Lower lobe of right lung (tissue), 2 donors: ENCODE measurements around the gene CCDC39. TPM values are rescaled to one million over a fixed set of nuclear protein-coding genes. Genes with fewer than 3 reads are reported as not detected.

ENCODE experiments used
- ATAC-seq, 2 donors: fragments of 200-7000 bp; cut with Tn5 transposase; one replicate each; pipeline ENCODE4 v1.9.1; 2020 to 2022; ENCODE audit warnings: mild to moderate bottlenecking in 2 of 2, moderate library complexity in 2 of 2
- DNase-seq: peaks from one replicate; pipeline ENCODE4 v3.0.0-alpha.2; 2020
- H3K27ac ChIP-seq: fragments of 200-600 bp; one replicate; pipeline ENCODE4 v1.8.0; 2022
- H3K27me3 ChIP-seq: fragments of 200-600 bp; one replicate; pipeline ENCODE4 v1.8.0; 2022; ENCODE audit warnings: low read depth
- H3K36me3 ChIP-seq: fragments of 200-600 bp; one replicate; pipeline ENCODE4 v1.8.0; 2022; ENCODE audit warnings: mild to moderate bottlenecking
- H3K4me1 ChIP-seq: fragments of 200-600 bp; one replicate; pipeline ENCODE4 v1.8.0; 2022
- H3K4me3 ChIP-seq: fragments of 200-600 bp; one replicate; pipeline ENCODE4 v1.8.0; 2022; ENCODE audit warnings: mild to moderate bottlenecking
- H3K9me3 ChIP-seq: fragments of 200-600 bp; one replicate; pipeline ENCODE4 v1.8.0; 2022
- intact Hi-C: fragments of 100-400 bp; cut with DNase I; formaldehyde crosslinking; loops from one replicate; pipeline ENCODE4 v1.11.0; 2022
- total RNA-seq: library from RNA; stranded (reverse); fragmentation: NEBNext Ultra II Directional; extraction: Animal tissue kit (Norgen Biotek cat#: 25700); gene quantifications from one replicate; pipeline ENCODE4 v1.2.1, GENCODE V29; 2021
- TF ChIP-seq, protein P1 (sequence below): fragments of 200-600 bp; IDR thresholded peaks from one replicate; pipeline ENCODE4 v1.8.0; 2022; ENCODE audit warnings: antibody characterized with exemption, mild to moderate bottlenecking
- donor health status: DM: no; HTN: yes; CAD: no; lungs with severe emphysema.

Gene CCDC39
- total RNA-seq, 1 donor from 2014 or later, result 2.2 TPM

DNA sequence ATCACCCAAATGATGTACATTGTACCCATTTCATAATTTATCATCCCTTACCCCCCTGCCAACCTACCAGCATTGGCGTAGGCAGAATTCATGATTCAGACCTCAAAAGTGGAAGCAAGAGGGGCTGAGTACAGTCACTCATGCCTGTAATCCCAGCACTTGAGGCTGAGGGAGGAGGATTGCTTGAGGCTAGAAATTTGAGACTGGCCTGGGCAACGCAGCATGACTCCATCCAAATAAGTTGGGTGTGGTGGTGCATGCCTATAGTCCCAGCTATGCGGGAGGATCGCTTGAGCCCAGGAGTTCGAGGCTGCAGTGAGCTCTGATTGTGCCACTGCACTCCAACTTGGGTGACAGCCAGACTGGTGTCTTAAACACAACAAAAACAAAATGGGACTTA is 66.9 kb downstream of the CCDC39 start:
- DNase-seq, result no peak
- intact Hi-C loops, result no loop called here
- Histone ChIP-seq H3K27ac (no peak overlapping the region), H3K36me3 (peaks cover 65% of the 10 kb centered on the region), H3K4me1 (no peaks in the 10 kb centered on the region), H3K9me3 (no peaks in the 10 kb centered on the region), H3K27me3 (no peaks in the 10 kb centered on the region), H3K4me3 (no peak overlapping the region)
- no peak for ATAC-seq
- TF ChIP-seq, protein P1, sequence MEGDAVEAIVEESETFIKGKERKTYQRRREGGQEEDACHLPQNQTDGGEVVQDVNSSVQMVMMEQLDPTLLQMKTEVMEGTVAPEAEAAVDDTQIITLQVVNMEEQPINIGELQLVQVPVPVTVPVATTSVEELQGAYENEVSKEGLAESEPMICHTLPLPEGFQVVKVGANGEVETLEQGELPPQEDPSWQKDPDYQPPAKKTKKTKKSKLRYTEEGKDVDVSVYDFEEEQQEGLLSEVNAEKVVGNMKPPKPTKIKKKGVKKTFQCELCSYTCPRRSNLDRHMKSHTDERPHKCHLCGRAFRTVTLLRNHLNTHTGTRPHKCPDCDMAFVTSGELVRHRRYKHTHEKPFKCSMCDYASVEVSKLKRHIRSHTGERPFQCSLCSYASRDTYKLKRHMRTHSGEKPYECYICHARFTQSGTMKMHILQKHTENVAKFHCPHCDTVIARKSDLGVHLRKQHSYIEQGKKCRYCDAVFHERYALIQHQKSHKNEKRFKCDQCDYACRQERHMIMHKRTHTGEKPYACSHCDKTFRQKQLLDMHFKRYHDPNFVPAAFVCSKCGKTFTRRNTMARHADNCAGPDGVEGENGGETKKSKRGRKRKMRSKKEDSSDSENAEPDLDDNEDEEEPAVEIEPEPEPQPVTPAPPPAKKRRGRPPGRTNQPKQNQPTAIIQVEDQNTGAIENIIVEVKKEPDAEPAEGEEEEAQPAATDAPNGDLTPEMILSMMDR, result no peak

DNA sequence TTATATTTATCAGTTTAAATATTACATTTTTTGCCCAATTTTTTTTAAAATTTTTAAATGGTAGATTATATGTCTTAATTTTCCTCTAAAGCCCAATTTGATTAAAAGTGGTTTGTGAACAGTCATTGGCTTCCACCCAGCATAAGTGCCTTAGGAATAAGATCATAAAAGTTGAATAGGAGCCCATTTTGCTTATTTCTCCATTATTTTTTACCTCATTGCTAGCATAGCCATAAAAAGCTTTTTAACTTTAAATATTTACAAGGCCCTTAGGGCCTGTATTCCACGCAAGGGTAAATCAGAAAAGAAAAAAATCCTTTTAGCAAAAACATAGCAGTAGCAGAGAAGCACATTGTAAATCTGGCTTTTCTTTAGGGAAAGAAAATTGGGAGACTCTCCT is 68.3 kb downstream of the CCDC39 start:
- H3K27ac ChIP-seq, result no peak overlapping the region
- H3K4me1 ChIP-seq, result no peaks in the 10 kb centered on the region
- no peaks in the 10 kb centered on the region for H3K27me3 ChIP-seq
- TF ChIP-seq, protein P1, result no peak
- DNase-seq (no peak), ATAC-seq (no peak)
- peaks cover 79% of the 10 kb centered on the region for H3K36me3 ChIP-seq
- H3K9me3 ChIP-seq, result no peaks in the 10 kb centered on the region
- no peak overlapping the region for H3K4me3 ChIP-seq
- intact Hi-C loops, result no loop called here

DNA sequence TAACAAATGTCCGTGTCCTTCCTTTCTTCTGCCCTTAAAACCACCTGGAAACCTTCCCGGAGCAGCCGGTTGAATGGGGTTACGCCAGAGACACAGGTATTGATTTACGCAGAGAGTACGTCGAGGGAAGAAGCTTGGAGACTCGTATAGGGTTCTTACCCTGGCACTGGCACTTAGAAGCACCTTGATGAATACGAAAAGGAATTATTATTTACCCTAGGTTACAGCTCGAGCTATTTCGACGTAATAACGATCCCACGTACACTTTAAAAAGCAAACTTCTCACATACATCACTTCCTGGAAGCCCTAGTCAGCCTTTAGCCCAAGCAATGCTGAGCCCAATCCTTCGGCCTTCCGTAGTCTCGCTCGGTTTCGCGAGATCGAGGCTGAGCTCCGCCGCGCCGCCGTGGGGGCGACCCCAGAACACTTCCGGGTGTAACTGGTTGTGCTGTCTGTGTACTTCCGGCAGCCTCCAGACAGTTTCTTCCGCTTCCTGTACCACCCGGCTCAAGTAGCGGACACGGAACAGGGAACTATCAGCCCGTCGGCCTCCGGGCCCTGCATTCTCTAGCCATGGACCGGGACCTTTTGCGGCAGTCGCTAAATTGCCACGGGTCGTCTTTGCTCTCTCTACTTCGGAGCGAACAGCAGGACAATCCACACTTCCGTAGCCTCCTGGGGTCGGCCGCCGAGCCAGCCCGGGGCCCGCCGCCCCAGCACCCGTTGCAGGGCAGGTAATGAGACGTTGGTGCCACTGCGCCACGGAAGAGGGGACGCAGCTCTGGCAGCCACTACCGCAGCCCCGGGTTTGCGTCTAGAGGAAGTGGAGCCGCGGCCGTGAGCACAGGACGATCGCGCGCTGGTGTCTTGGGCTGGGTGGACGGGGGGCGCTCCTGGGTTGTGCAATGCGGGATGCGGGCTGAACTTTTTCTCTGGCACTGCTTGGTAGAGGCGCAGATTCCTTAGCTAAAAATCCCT is 77.3 kb downstream of the CCDC39 start, which contains the start of gene TTC14:
Gene TTC14, plus strand, starts transcription at position 476 of the 979 bp plus-strand sequence. Its CDS starts 99 bp downstream, at position 575.
- Histone ChIP-seq H3K4me1 (peaks cover 18% of the 10 kb centered on the region), H3K4me3 (peak within 1 kb of the TSS; percentile 82), H3K9me3 (no peaks in the 10 kb centered on the region), H3K27me3 (no peaks in the 10 kb centered on the region), H3K27ac (peak within 1 kb of the TSS; percentile 85), H3K36me3 (peaks cover 34% of the 10 kb centered on the region)
- DNase-seq (peak; percentile 94), ATAC-seq (peak; percentile 99 to 100)
- TF ChIP-seq, protein P1, result no peak
- intact Hi-C loops, result no loop called here

DNA sequence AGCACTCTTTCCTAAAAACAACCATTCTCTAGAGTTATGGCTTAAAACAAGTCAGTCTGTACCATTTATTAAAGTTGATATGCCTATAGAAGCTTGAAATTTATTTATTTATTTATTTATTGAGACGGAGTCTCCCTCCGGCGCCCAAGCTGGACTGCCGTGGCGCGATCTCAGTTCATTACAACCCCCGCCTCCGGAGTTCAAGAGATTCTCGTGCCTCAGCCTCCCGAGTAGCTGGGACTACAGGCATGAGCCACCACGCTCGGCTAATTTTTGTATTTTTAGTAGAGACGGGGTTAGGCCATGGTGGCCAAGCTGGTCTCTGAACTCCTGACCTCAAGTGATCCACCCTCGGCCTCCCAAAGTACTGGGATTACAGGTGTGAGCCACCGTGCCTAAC is 78.8 kb downstream of the CCDC39 start:
- Histone ChIP-seq H3K9me3 (no peaks in the 10 kb centered on the region), H3K27ac (no peak overlapping the region), H3K4me3 (no peak overlapping the region), H3K27me3 (no peaks in the 10 kb centered on the region), H3K36me3 (peaks cover 19% of the 10 kb centered on the region), H3K4me1 (peaks cover 18% of the 10 kb centered on the region)
- TF ChIP-seq, protein P1, result no peak
- intact Hi-C loops, result no loop called here
- DNase-seq (no peak), ATAC-seq (no peak)

DNA sequence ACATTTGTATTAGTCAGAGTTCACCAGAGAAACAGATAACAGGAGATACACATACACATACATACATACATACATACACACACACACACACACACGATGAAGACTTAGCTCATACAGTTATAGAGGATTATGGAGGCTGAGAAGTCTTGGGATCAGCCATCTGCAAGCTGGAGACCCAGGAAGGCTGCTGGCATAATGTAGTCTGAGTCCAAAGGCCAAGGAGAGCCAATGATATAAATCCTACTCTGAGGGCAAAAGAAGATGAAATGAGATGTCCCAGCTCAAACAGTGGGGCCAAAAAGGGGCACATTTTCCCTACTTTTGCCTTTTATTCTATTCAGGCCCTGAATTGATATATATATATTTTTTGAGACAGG is 83.7 kb downstream of the CCDC39 start:
- ATAC-seq, result no peak
- H3K4me1 ChIP-seq, result no peaks in the 10 kb centered on the region
- DNase-seq, result no peak
- H3K9me3 ChIP-seq, result no peaks in the 10 kb centered on the region
- TF ChIP-seq, protein P1, result no peak
- H3K27ac ChIP-seq, result no peak overlapping the region
- peaks cover 5% of the 10 kb centered on the region for H3K27me3 ChIP-seq
- intact Hi-C loops, result no loop called here
- no peak overlapping the region for H3K4me3 ChIP-seq
- H3K36me3 ChIP-seq, result no peaks in the 10 kb centered on the region
